SK-N-SH (cell line): ENCODE data around the gene RAD51B. TPM values are rescaled to one million over a fixed set of nuclear protein-coding genes. Genes with fewer than 3 reads are reported as not detected.

Experiments used
- CTCF ChIA-PET: fragments of 300-600, 350-600 bp; formaldehyde crosslinking; extraction: SDS; loops from one replicate; lab custom pipeline; 2021; lab: Yijun Ruan, JAX
- POLR2A ChIA-PET: fragments of 350-600 bp; sonication (Branson Sonifier 250); formaldehyde crosslinking; extraction: SDS; loops from one replicate; lab custom pipeline; 2020; ENCODE audit warnings: antibody characterized with exemption, inconsistent platforms; lab: Yijun Ruan, JAX
- DNase-seq: peaks from one replicate; pipeline ENCODE4 v3.0.0; 2012
- H2AFZ ChIP-seq: fragments of 200-600 bp; sonication (generic); 2 replicates; pipeline ENCODE4 v1.8.1; 2016; ENCODE audit warnings: antibody characterized with exemption, mild to moderate bottlenecking, low read depth
- H3F3A ChIP-seq: fragments of 200-600 bp; sonication (generic); replicated peaks from 2 replicates; pipeline ENCODE3; 2016; ENCODE audit warnings: antibody characterized with exemption, mild to moderate bottlenecking; ENCODE audit not compliant: insufficient read depth
- H3K27ac ChIP-seq, 2 experiments: fragments of 200-500 bp in 1 of 2; fragments of 200-600 bp in 1 of 2; sonication (Bioruptor generic) in 1 of 2; sonication (generic), shearing (Covaris generic) in 1 of 2; 2 replicates each; pipeline versions ENCODE4 v1.5.1 to v1.6.1; 2014 to 2016; ENCODE audit warnings: low read depth in 2 of 2, inconsistent platforms in 1 of 2, low read length in 1 of 2, mild to moderate bottlenecking in 1 of 2, mixed read lengths in 1 of 2
- H3K27me3 ChIP-seq: fragments of 200-600 bp; sonication (generic), shearing (Covaris generic); 2 replicates; pipeline ENCODE4 v1.6.1; 2016; ENCODE audit warnings: mixed run types; ENCODE audit not compliant: insufficient read depth
- H3K36me3 ChIP-seq, 2 experiments: fragments of 200-500 bp in 1 of 2; fragments of 200-600 bp in 1 of 2; sonication (Bioruptor generic) in 1 of 2; sonication (generic) in 1 of 2; replicated peaks in 1 of 2; 2 replicates each; pipeline versions ENCODE3 to v1.5.1; 2014 to 2016; ENCODE audit warnings: low read length in 1 of 2, mild to moderate bottlenecking in 1 of 2; ENCODE audit not compliant: insufficient read depth in 2 of 2, control insufficient read depth in 1 of 2
- H3K4me1 ChIP-seq, 2 experiments: fragments of 200-500 bp in 1 of 2; fragments of 200-600 bp in 1 of 2; sonication (Bioruptor generic) in 1 of 2; sonication (generic), shearing (Covaris generic) in 1 of 2; 2 replicates each; pipeline versions ENCODE4 v1.5.1 to v1.6.1; 2014 to 2016; ENCODE audit warnings: low read depth in 1 of 2, low read length in 1 of 2, mixed run types in 1 of 2; ENCODE audit not compliant: insufficient read depth in 2 of 2, control insufficient read depth in 1 of 2
- H3K4me2 ChIP-seq: fragments of 200-600 bp; sonication (generic), shearing (Covaris generic); 2 replicates; pipeline ENCODE4 v1.6.1; 2017; ENCODE audit warnings: mixed run types
- H3K4me3 ChIP-seq, 2 experiments: fragments of 200-500 bp in 1 of 2; fragments of 200-600 bp in 1 of 2; sonication (Bioruptor generic) in 1 of 2; sonication (generic), shearing (Covaris generic) in 1 of 2; 2 replicates each; pipeline versions ENCODE4 v1.5.1 to v1.8.1; 2014 to 2016; ENCODE audit warnings: low read depth in 2 of 2, inconsistent platforms in 1 of 2, low read length in 1 of 2, mild to moderate bottlenecking in 1 of 2, mixed read lengths in 1 of 2, moderate library complexity in 1 of 2
- H3K79me2 ChIP-seq: fragments of 200-600 bp; sonication (generic); 2 replicates; pipeline ENCODE4 v1.8.1; 2017; ENCODE audit warnings: mild to moderate bottlenecking; ENCODE audit not compliant: insufficient read depth
- H3K9ac ChIP-seq: fragments of 200-600 bp; sonication (generic); 2 replicates; pipeline ENCODE4 v1.6.1; 2017; ENCODE audit warnings: mixed run types
- H3K9me2 ChIP-seq: fragments of 200-600 bp; sonication (generic); 2 replicates; pipeline ENCODE4 v1.6.1; 2017; ENCODE audit warnings: mixed run types
- H3K9me3 ChIP-seq: fragments of 200-600 bp; sonication (generic); 2 replicates; pipeline ENCODE4 v1.6.1; 2017; ENCODE audit warnings: mixed run types, mild to moderate bottlenecking, moderate library complexity
- H4K20me1 ChIP-seq: fragments of 200-600 bp; sonication (generic); 2 replicates; pipeline ENCODE4 v1.6.1; 2017; ENCODE audit warnings: mild to moderate bottlenecking, mixed run types; ENCODE audit not compliant: insufficient read depth
- CHD2 ChIP-seq: fragments of 150-350 bp; IDR thresholded peaks from 2 replicates; pipeline ENCODE4 v1.6.1; 2018; ENCODE audit warnings: low read length; ENCODE audit not compliant: partially characterized antibody
- ELF1 ChIP-seq: IDR thresholded peaks from 2 replicates; pipeline ENCODE4 v1.4.0; 2012
- EZH2phosphoT487 ChIP-seq: fragments of 200-600 bp; sonication (generic); IDR thresholded peaks from 2 replicates; pipeline ENCODE4 v1.6.1; 2017; ENCODE audit warnings: low read depth, mixed run types, mild to moderate bottlenecking, antibody characterized with exemption, moderate library complexity, borderline replicate concordance
- FOSL2 ChIP-seq: IDR thresholded peaks from 2 replicates; pipeline ENCODE4 v1.4.0; 2012; ENCODE audit warnings: low read depth, mild to moderate bottlenecking, moderate library complexity, borderline replicate concordance
- FOXJ3 ChIP-seq: sonication (generic); formaldehyde crosslinking; IDR thresholded peaks from 2 replicates; pipeline ENCODE4 v1.5.1; 2020; ENCODE audit warnings: mild to moderate bottlenecking, missing genetic modification reagents
- GABPA ChIP-seq: IDR thresholded peaks from 2 replicates; pipeline ENCODE4 v1.4.0; 2012; ENCODE audit warnings: low read depth, mild to moderate bottlenecking
- GATA2 ChIP-seq: sonication (generic); formaldehyde crosslinking; IDR thresholded peaks from 2 replicates; pipeline ENCODE4 v1.5.0; 2020; ENCODE audit warnings: mild to moderate bottlenecking, missing genetic modification reagents
- JUND ChIP-seq: IDR thresholded peaks from 2 replicates; pipeline ENCODE4 v1.4.0; 2012
- MEF2A ChIP-seq: IDR thresholded peaks from 2 replicates; pipeline ENCODE4 v1.4.0; 2012; ENCODE audit warnings: low read depth, borderline replicate concordance
- MXI1 ChIP-seq: IDR thresholded peaks from 2 replicates; pipeline ENCODE4 v1.6.1; 2012; ENCODE audit warnings: mild to moderate bottlenecking, low read depth, low read length, improper control_type of control experiment
- NFIC ChIP-seq: IDR thresholded peaks from 2 replicates; pipeline ENCODE4 v1.4.0; 2012; ENCODE audit warnings: borderline replicate concordance
- NRF1 ChIP-seq: IDR thresholded peaks from 2 replicates; pipeline ENCODE4 v1.6.1; 2012; ENCODE audit warnings: low read depth, mild to moderate bottlenecking, low read length
- POLR2AphosphoS5 ChIP-seq: IDR thresholded peaks from 2 replicates; pipeline ENCODE4 v1.6.1; 2012; ENCODE audit warnings: low read depth, low read length
- RAD21 ChIP-seq: IDR thresholded peaks from 2 replicates; pipeline ENCODE4 v1.6.1; 2012; ENCODE audit warnings: mild to moderate bottlenecking, low read length
- RCOR1 ChIP-seq: fragments of 150-350 bp; IDR thresholded peaks from 2 replicates; pipeline ENCODE4 v1.6.1; 2017; ENCODE audit warnings: antibody characterized with exemption, low read length
- RFX5 ChIP-seq: IDR thresholded peaks from 2 replicates; pipeline ENCODE4 v1.6.1; 2012; ENCODE audit warnings: mild to moderate bottlenecking, improper control_type of control experiment, low read length
- RXRA ChIP-seq: IDR thresholded peaks from 2 replicates; pipeline ENCODE4 v1.4.0; 2012; ENCODE audit warnings: low read depth, mild to moderate bottlenecking, borderline replicate concordance
- SIN3A ChIP-seq: IDR thresholded peaks from 2 replicates; pipeline ENCODE4 v1.6.1; 2012; ENCODE audit warnings: low read depth, mild to moderate bottlenecking, low read length, moderate library complexity, borderline replicate concordance
- SMC3 ChIP-seq: IDR thresholded peaks from 2 replicates; pipeline ENCODE4 v1.6.1; 2012; ENCODE audit warnings: low read depth, low read length, improper control_type of control experiment
- TAF1 ChIP-seq: IDR thresholded peaks from 2 replicates; pipeline ENCODE4 v1.6.1; 2012; ENCODE audit warnings: low read depth, mild to moderate bottlenecking, low read length, moderate library complexity, borderline replicate concordance
- TEAD4 ChIP-seq: IDR thresholded peaks from 2 replicates; pipeline ENCODE4 v1.4.0; 2012; ENCODE audit warnings: mild to moderate bottlenecking, borderline replicate concordance; ENCODE audit not compliant: insufficient read depth
- YY1 ChIP-seq: IDR thresholded peaks from 2 replicates; pipeline ENCODE4 v1.4.0; 2012; ENCODE audit warnings: low read depth, mild to moderate bottlenecking
- WGBS: methylation state at CpG from one replicate; pipeline ENCODE4 v1.1.6; 2017; ENCODE audit warnings: low lambda C conversion rate; 5-methylcytosine and 5-hydroxymethylcytosine counted together
- polyA plus RNA-seq, 3 experiments: library from polyadenylated mRNA; depleted of rRNA; stranded (reverse); fragments of >200 nt; gene quantifications; 2 replicates each; pipeline ENCODE4 v1.2.3, GENCODE V29; 2012
- TF ChIP-seq, protein P1 (sequence below): IDR thresholded peaks from 2 replicates; pipeline ENCODE4 v1.6.1; 2012; ENCODE audit warnings: mild to moderate bottlenecking, low read depth, low read length, moderate library complexity
- TF ChIP-seq, protein P2 (sequence below): fragments of 150-350 bp; IDR thresholded peaks from 2 replicates; pipeline ENCODE4 v1.6.1; 2017; ENCODE audit warnings: antibody characterized with exemption, low read length, low read depth, borderline replicate concordance
- TF ChIP-seq, protein P3 (sequence below): fragments of 150-350 bp; IDR thresholded peaks from 2 replicates; pipeline ENCODE4 v1.6.1; 2016; ENCODE audit warnings: mild to moderate bottlenecking, low read depth, low read length
- TF ChIP-seq, protein P4 (sequence below): fragments of 200-600 bp; sonication (generic); IDR thresholded peaks from 2 replicates; pipeline ENCODE4 v1.6.1; 2017; ENCODE audit warnings: antibody characterized with exemption, mild to moderate bottlenecking, moderate library complexity
- TF ChIP-seq, protein P5 (sequence below): IDR thresholded peaks from 2 replicates; pipeline ENCODE4; 2012

The RAD51B gene
- polyA plus RNA-seq, 1 of the 3 experiments (the other 2 are of a cell fraction): 6.0 TPM

DNA sequence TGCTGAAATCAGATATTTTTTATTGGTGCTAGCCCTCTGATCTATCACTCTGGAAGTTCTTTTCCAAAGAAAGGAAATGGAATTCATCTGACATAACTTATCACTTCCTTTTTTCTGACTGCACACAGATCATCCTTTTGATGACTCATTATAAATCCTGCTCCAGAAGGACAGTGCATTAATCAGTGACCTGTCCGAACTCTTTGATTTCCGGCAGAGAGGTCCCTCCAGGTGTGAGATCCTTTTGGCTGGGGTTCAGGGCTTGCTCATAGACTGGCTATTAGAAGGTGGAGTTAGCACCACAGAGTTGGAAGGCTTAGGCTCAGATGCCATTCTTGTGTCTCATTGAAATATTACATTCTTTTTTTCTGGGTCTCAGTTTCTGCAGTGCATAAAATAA lies 645.1 kb downstream of the RAD51B start:
- Histone ChIP-seq H3K4me1 (peaks cover 0 to 22% of the 10 kb centered on the region in 2 experiments), H3K36me3 (no peaks in the 10 kb centered on the region), H3K79me2 (no peaks in the 10 kb centered on the region), H2AFZ (no peak overlapping the region), H3K9ac (no peak overlapping the region), H3K4me2 (peak overlapping the region; percentile 47), H3K27ac (peak overlapping the region; percentile 84 to 86), H3F3A (peaks cover 37% of the 10 kb centered on the region), H3K9me2 (no peaks in the 10 kb centered on the region), H3K4me3 (no peak overlapping the region), H3K27me3 (no peaks in the 10 kb centered on the region), H4K20me1 (no peaks in the 10 kb centered on the region), H3K9me3 (no peaks in the 10 kb centered on the region)
- ChIA-PET CTCF (no interaction called here), POLR2A (no interaction called here)
- no peak for DNase-seq
- WGBS: 8% methylated on average over 2 of the region's 2 CpGs
- TF ChIP-seq SIN3A (0 out of 2 replicates have a peak, but pooled peaks have one; percentile 49), FOXJ3 (no peak), YY1 (no peak), GABPA (peak; percentile 43; the same call in 1 of the 2 replicates), FOSL2 (peak; percentile 93), MEF2A (no peak), RXRA (peak; percentile 96), RAD21 (no peak), JUND (peak; percentile 97), MXI1 (no peak), TEAD4 (peak; percentile 73), CHD2 (no peak), GATA2 (no peak), RCOR1 (no peak), SMC3 (no peak), RFX5 (no peak), EZH2phosphoT487 (no peak), POLR2AphosphoS5 (peak; percentile 55; the same call in 1 of the 2 replicates), NRF1 (no peak), ELF1 (peak; percentile 47; the same call in 1 of the 2 replicates), TAF1 (no peak), NFIC (peak; percentile 95)
- TF ChIP-seq, protein P1, sequence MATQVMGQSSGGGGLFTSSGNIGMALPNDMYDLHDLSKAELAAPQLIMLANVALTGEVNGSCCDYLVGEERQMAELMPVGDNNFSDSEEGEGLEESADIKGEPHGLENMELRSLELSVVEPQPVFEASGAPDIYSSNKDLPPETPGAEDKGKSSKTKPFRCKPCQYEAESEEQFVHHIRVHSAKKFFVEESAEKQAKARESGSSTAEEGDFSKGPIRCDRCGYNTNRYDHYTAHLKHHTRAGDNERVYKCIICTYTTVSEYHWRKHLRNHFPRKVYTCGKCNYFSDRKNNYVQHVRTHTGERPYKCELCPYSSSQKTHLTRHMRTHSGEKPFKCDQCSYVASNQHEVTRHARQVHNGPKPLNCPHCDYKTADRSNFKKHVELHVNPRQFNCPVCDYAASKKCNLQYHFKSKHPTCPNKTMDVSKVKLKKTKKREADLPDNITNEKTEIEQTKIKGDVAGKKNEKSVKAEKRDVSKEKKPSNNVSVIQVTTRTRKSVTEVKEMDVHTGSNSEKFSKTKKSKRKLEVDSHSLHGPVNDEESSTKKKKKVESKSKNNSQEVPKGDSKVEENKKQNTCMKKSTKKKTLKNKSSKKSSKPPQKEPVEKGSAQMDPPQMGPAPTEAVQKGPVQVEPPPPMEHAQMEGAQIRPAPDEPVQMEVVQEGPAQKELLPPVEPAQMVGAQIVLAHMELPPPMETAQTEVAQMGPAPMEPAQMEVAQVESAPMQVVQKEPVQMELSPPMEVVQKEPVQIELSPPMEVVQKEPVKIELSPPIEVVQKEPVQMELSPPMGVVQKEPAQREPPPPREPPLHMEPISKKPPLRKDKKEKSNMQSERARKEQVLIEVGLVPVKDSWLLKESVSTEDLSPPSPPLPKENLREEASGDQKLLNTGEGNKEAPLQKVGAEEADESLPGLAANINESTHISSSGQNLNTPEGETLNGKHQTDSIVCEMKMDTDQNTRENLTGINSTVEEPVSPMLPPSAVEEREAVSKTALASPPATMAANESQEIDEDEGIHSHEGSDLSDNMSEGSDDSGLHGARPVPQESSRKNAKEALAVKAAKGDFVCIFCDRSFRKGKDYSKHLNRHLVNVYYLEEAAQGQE: no peak
- TF ChIP-seq, protein P2, sequence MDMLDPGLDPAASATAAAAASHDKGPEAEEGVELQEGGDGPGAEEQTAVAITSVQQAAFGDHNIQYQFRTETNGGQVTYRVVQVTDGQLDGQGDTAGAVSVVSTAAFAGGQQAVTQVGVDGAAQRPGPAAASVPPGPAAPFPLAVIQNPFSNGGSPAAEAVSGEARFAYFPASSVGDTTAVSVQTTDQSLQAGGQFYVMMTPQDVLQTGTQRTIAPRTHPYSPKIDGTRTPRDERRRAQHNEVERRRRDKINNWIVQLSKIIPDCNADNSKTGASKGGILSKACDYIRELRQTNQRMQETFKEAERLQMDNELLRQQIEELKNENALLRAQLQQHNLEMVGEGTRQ: no peak
- TF ChIP-seq, protein P3, sequence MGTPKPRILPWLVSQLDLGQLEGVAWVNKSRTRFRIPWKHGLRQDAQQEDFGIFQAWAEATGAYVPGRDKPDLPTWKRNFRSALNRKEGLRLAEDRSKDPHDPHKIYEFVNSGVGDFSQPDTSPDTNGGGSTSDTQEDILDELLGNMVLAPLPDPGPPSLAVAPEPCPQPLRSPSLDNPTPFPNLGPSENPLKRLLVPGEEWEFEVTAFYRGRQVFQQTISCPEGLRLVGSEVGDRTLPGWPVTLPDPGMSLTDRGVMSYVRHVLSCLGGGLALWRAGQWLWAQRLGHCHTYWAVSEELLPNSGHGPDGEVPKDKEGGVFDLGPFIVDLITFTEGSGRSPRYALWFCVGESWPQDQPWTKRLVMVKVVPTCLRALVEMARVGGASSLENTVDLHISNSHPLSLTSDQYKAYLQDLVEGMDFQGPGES: no peak
- TF ChIP-seq, protein P4, sequence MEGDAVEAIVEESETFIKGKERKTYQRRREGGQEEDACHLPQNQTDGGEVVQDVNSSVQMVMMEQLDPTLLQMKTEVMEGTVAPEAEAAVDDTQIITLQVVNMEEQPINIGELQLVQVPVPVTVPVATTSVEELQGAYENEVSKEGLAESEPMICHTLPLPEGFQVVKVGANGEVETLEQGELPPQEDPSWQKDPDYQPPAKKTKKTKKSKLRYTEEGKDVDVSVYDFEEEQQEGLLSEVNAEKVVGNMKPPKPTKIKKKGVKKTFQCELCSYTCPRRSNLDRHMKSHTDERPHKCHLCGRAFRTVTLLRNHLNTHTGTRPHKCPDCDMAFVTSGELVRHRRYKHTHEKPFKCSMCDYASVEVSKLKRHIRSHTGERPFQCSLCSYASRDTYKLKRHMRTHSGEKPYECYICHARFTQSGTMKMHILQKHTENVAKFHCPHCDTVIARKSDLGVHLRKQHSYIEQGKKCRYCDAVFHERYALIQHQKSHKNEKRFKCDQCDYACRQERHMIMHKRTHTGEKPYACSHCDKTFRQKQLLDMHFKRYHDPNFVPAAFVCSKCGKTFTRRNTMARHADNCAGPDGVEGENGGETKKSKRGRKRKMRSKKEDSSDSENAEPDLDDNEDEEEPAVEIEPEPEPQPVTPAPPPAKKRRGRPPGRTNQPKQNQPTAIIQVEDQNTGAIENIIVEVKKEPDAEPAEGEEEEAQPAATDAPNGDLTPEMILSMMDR: no peak
- TF ChIP-seq, protein P5, sequence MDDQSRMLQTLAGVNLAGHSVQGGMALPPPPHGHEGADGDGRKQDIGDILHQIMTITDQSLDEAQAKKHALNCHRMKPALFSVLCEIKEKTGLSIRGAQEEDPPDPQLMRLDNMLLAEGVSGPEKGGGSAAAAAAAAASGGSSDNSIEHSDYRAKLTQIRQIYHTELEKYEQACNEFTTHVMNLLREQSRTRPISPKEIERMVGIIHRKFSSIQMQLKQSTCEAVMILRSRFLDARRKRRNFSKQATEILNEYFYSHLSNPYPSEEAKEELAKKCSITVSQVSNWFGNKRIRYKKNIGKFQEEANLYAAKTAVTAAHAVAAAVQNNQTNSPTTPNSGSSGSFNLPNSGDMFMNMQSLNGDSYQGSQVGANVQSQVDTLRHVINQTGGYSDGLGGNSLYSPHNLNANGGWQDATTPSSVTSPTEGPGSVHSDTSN: peak; percentile 98
